ENCODE data around the gene PNPT1.
"Not testable (repeated sequence)": the region's sequence is repeated elsewhere in the genome, so short reads cannot be mapped to it uniquely, and the experiment has no call there.

PNPT1 gene

GRCh38 chr2:55692740-55693139, 904 bp downstream of the PNPT1 start:
- not testable (repeated sequence) for DNase-seq
- intact Hi-C loops (cut with DNase I) = loop anchor here (5.0 kb wide), 1 partner anchor 75 kb away; the partner anchor contains the start of gene PPP4R3B

GRCh38 chr2:55672630-55673029, 21.0 kb downstream of the PNPT1 start:
- intact Hi-C loops (cut with DNase I) = no loop called here
- DNase-seq = no peak

GRCh38 chr2:55668956-55669355, 24.7 kb downstream of the PNPT1 start:
- intact Hi-C loops (cut with DNase I) = no loop called here
- no peak for DNase-seq

GRCh38 chr2:55653255-55653654, 40.4 kb downstream of the PNPT1 start:
- no peak for DNase-seq
- intact Hi-C loops (cut with DNase I) = no loop called here

GRCh38 chr2:55649211-55649610, 44.4 kb downstream of the PNPT1 start:
- no peak for DNase-seq
- intact Hi-C loops (cut with DNase I) = no loop called here

- DNase-seq = no peak
- intact Hi-C loops (cut with DNase I) = no loop called here
Measured at GRCh38 chr2:55636831-55637230, 56.8 kb downstream of the PNPT1 start.

GRCh38 chr2:55628931-55629330, 64.7 kb downstream of the PNPT1 start:
- no peak for DNase-seq
- intact Hi-C loops (cut with DNase I) = no loop called here

- no peak for DNase-seq
- intact Hi-C loops (cut with DNase I) = no loop called here
Measured at GRCh38 chr2:55627915-55628314, 65.7 kb downstream of the PNPT1 start.

- DNase-seq = no peak
- intact Hi-C loops (cut with DNase I) = no loop called here
Measured at GRCh38 chr2:55621802-55622201, 71.8 kb downstream of the PNPT1 start.

- intact Hi-C loops (cut with DNase I) = no loop called here
- peak in 1 of 10 donors; percentile 39 for DNase-seq
Measured at GRCh38 chr2:55620123-55620779, 73.4 kb downstream of the PNPT1 start.

- intact Hi-C loops (cut with DNase I) = loop anchor here (5.0 to 10.0 kb wide), 2 partner anchors 74 to 204 kb away; partner anchors contain the start of genes CCDC88A and PNPT1
- DNase-seq = peak; percentile 46 to 94 (median 64)
Measured at GRCh38 chr2:55618275-55619055, 75.2 kb downstream of the PNPT1 start.

GRCh38 chr2:55618025-55618274, 75.7 kb downstream of the PNPT1 start:
- intact Hi-C loops (cut with DNase I) = loop anchor here (5.0 to 10.0 kb wide), 2 partner anchors 74 to 203 kb away; partner anchors contain the start of genes CCDC88A and PNPT1

GRCh38 chr2:55617175-55618024, 76.2 kb downstream of the PNPT1 start, which contains the start of gene PPP4R3B:
Gene PPP4R3B, minus strand, starts transcription at chr2:55617622. Its CDS starts 337 bp downstream, at chr2:55617285.
- peak; percentile 98 to 100 (median 99) for DNase-seq
- intact Hi-C loops (cut with DNase I) = loop anchor here (2.0 to 10.0 kb wide), 3 partner anchors 75 to 203 kb away; partner anchors contain the start of genes CCDC88A, CFAP36 and PNPT1

More at GRCh38 chr2:55618025-55618274, 75.7 kb downstream of the PNPT1 start:
- no peak for DNase-seq

- DNase-seq = no peak
- intact Hi-C loops (cut with DNase I) = loop anchor here (2.0 to 10.0 kb wide), 3 partner anchors 76 to 202 kb away; partner anchors contain the start of genes CCDC88A, CFAP36 and PNPT1
Measured at GRCh38 chr2:55616551-55617174, 77.0 kb downstream of the PNPT1 start.

GRCh38 chr2:55611997-55612396, 81.6 kb downstream of the PNPT1 start:
- intact Hi-C loops (cut with DNase I) = loop anchor here (10.0 kb wide), 1 partner anchor 197 kb away; the partner anchor contains the start of gene CCDC88A
- DNase-seq = no peak

- intact Hi-C loops (cut with DNase I) = loop anchor here (10.0 kb wide), 1 partner anchor 196 kb away; the partner anchor contains the start of gene CCDC88A
- DNase-seq = no peak
Measured at GRCh38 chr2:55610954-55611743, 82.5 kb downstream of the PNPT1 start.

GRCh38 chr2:55609938-55610578, 83.6 kb downstream of the PNPT1 start:
- DNase-seq = no peak
- intact Hi-C loops (cut with DNase I) = loop anchor here (10.0 kb wide), 1 partner anchor 195 kb away; the partner anchor contains the start of gene CCDC88A

GRCh38 chr2:55609193-55609794, 84.3 kb downstream of the PNPT1 start:
- intact Hi-C loops (cut with DNase I) = no loop called here
- DNase-seq = no peak
